ENCODE data around the gene NEFH.

- no peak for TF ChIP-seq CTCF (IDR thresholded peaks at IDR 0.05; ENCODE audit: low read depth, low read length)
- no peak for TF ChIP-seq EZH2phosphoT487 (IDR thresholded peaks at IDR 0.05; ENCODE audit: low read depth)
Observed at GRCh38 chr22:29539105-29539504, 59.1 kb downstream of the NEFH start.
